ENCODE measurements around the gene FOXA3. TPM values are rescaled to one million over a fixed set of nuclear protein-coding genes. Genes with fewer than 3 reads are reported as not detected.
"Not testable (repeated sequence)": the region's sequence is repeated elsewhere in the genome, so short reads cannot be mapped to it uniquely, and the experiment has no call there.

Gene FOXA3
- total RNA-seq, 4 donors from 2014 or later = 0.12 TPM; not detected in 3

GRCh38 chr19:45887200-45887710 is 23.1 kb downstream of the FOXA3 start:
- TF ChIP-seq CTCF (IDR thresholded peaks at IDR 0.05) (no peak), POLR2A (IDR thresholded peaks at IDR 0.05) (no peak)
- H3K4me3 ChIP-seq (ENCODE audit: low read depth, poor library complexity, severe bottlenecking) = peak overlapping the region; percentile 19
- intact Hi-C loops (cut with DNase I; ENCODE audit: low total_unique reads) = no loop called here

DNA sequence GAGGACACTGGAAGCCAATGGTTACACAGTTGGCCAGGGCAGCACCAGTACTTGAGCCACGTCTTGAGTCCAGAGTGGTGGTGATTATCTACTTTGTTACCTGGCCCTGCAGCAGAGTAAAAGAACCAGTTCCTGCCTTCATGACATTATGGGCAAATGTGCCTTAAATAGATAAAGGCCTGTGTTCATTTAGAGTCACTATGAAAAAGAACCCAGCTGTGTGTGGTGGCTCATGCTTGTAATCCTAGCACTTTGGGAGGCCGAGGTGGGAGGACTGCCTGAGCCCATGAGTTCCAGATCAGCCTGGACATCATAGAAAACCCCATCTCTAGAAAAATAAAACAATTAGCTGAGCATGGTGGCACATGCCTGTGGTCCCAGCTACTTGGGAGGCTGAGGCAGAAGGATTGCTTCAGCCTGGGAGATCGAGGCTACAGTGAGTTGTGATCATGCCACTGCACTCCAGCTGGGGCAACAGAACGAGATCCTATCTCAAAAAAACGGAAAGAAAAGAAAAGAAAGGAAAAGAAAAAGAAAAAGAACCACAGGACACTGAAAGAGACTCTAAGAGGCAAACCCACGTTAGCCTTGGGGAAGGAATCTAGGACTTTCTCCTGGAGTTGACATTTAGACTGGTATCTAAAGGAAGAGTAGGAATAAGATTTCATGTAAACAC is 25.2 kb downstream of the FOXA3 start:
- intact Hi-C loops (cut with DNase I; ENCODE audit: low total_unique reads) = no loop called here
- DNase-seq (ENCODE audit: low spot score in 2 of 2) = no peak
- 69 to 83% methylated on average over 6 of the region's 6 CpGs for WGBS, 2 donors
- TF ChIP-seq CTCF (IDR thresholded peaks at IDR 0.05) (no peak), POLR2A (IDR thresholded peaks at IDR 0.05) (no peak)
- H3K4me3 ChIP-seq (ENCODE audit: low read depth, poor library complexity, severe bottlenecking) = no peak overlapping the region

More at GRCh38 chr19:45887200-45887710, 23.1 kb downstream of the FOXA3 start:
- 35 to 45% methylated on average over 10 of the region's 10 CpGs for WGBS, 2 donors
- DNase-seq (ENCODE audit: low spot score in 2 of 2) = no peak

- 87 to 89% methylated on average over 16 to 17 of the region's 17 CpGs for WGBS, 2 donors
- intact Hi-C loops (cut with DNase I; ENCODE audit: low total_unique reads) = no loop called here
Observed at GRCh38 chr19:45890877-45891276, 26.8 kb downstream of the FOXA3 start.

GRCh38 chr19:45895519-45895972 is 31.4 kb downstream of the FOXA3 start:
- intact Hi-C loops (cut with DNase I; ENCODE audit: low total_unique reads) = no loop called here
- TF ChIP-seq POLR2A (IDR thresholded peaks at IDR 0.05) = no peak
- TF ChIP-seq CTCF (IDR thresholded peaks at IDR 0.05) = no peak
- WGBS, 2 donors = 81 to 82% methylated on average over 9 of the region's 9 CpGs
- H3K4me3 ChIP-seq (ENCODE audit: low read depth, poor library complexity, severe bottlenecking) = no peak overlapping the region
- DNase-seq (ENCODE audit: low spot score in 2 of 2) = no peak

More at GRCh38 chr19:45890877-45891276, 26.8 kb downstream of the FOXA3 start:
- DNase-seq (ENCODE audit: low spot score in 2 of 2) = no peak
- no peak overlapping the region for H3K4me3 ChIP-seq (ENCODE audit: low read depth, poor library complexity, severe bottlenecking)
- no peak for TF ChIP-seq CTCF (IDR thresholded peaks at IDR 0.05)
- no peak for TF ChIP-seq POLR2A (IDR thresholded peaks at IDR 0.05)

DNA sequence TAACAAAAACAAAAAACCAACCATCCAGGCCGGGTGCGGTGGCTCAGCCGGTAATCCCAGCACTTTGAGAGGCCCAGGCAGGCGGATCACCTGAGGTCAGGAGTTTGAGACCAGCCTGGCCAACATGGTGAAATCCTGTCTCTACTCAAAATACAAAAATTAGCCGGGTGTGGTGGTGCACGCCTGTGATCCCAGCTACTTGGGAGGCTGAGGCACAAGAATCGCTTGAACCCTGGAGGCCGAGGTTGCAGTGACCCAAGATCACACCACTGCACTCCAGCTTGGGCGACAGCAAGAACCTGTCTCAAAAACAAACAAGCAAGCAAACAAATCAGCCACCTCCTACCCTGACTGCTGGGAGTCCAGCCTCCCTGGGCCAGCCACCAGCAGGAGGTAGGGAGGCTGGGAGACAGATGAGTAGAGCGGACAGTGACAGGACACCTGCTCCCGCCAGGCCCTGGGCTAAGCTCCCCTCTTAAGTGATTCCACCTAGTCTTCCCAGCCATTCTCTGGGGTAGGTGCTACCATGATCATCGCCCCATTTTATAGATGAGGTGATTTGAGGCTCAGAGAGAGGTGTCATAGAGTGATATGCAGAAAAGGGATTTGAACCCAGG is 32.0 kb downstream of the FOXA3 start:
- WGBS, 2 donors = 87 to 95% methylated on average over 12 of the region's 12 CpGs
- DNase-seq (ENCODE audit: low spot score in 2 of 2); H3K4me3 ChIP-seq (ENCODE audit: low read depth, poor library complexity, severe bottlenecking); intact Hi-C loops (cut with DNase I; ENCODE audit: low total_unique reads): not testable (repeated sequence)

GRCh38 chr19:45897261-45897812 is 33.2 kb downstream of the FOXA3 start:
- intact Hi-C loops (cut with DNase I; ENCODE audit: low total_unique reads) = no loop called here
- H3K4me3 ChIP-seq (ENCODE audit: low read depth, poor library complexity, severe bottlenecking) = no peak overlapping the region
- TF ChIP-seq POLR2A (IDR thresholded peaks at IDR 0.05) (no peak), CTCF (IDR thresholded peaks at IDR 0.05) (no peak)
- no peak for DNase-seq (ENCODE audit: low spot score in 2 of 2)
- 86 to 91% methylated on average over 8 of the region's 8 CpGs for WGBS, 2 donors
